Lower leg skin (tissue), 4 donors: ENCODE results near the gene TRAM2. TPM values are rescaled to one million over a fixed set of nuclear protein-coding genes. Genes with fewer than 3 reads are reported as not detected.

Source experiments
- DNase-seq, 2 donors: peaks; one replicate each; pipeline ENCODE4 v3.0.0-alpha.2; 2019; ENCODE audit warnings: low spot score in 2 of 2
- H3K4me3 ChIP-seq: fragments of 200-600 bp; sonication (generic); 2 replicates; pipeline ENCODE4 v1.5.1; 2017; ENCODE audit warnings: mild to moderate bottlenecking, low read depth; ENCODE audit not compliant: poor library complexity, severe bottlenecking
- POLR2A ChIP-seq, 2 donors: fragments of 450-650 bp; IDR thresholded peaks; one replicate each; pipeline ENCODE4 v1.6.1; 2016 to 2017; ENCODE audit warnings: antibody characterized with exemption in 2 of 2, mild to moderate bottlenecking in 1 of 2, moderate library complexity in 1 of 2
- WGBS, 2 donors: methylation state at CpG; one replicate each; pipeline ENCODE4 v1.1.5; 2018; 5-methylcytosine and 5-hydroxymethylcytosine counted together
- intact Hi-C: fragments of 100-400 bp; cut with DNase I; formaldehyde crosslinking; loops from one replicate; pipeline ENCODE4 v1.15.0; 2023; ENCODE audit warnings: low total_unique reads
- total RNA-seq, 4 donors: library from RNA; depleted of rRNA; stranded (reverse); fragments of >200 nt; gene quantifications; one replicate each; pipeline ENCODE4 v1.1.0, GENCODE V29; 2016
- TF ChIP-seq, protein P1 (sequence below), 3 donors: fragments of 450-650 bp; IDR thresholded peaks; one replicate each; pipeline ENCODE4 v1.5.1; 2016; ENCODE audit warnings: antibody characterized with exemption in 3 of 3, mild to moderate bottlenecking in 3 of 3, moderate library complexity in 2 of 3

The TRAM2 gene
- total RNA-seq, 4 donors from 2014 or later, result 3.7 to 11.5 (median 7.0) TPM

DNA sequence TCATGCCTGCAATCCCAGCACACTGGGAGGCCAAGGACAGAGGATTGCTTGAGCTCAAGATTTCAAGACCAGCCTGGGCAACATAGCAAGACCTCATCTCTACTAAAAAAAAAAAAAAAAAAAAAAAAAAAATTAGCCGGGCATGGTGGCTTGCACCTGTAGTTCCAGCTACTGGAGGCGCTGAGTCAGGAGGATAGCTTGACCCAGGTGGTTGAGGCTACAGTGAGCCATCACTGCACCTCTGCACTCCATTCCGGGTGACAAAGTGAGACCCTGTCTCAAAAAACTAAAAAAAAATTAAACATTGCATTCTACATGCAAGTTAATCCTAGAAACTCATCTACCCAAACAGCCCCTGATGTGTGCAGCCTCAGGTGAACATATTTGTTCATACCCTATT, 7.3 kb upstream of the TRAM2 start:
- intact Hi-C loops, result no loop called here

DNA sequence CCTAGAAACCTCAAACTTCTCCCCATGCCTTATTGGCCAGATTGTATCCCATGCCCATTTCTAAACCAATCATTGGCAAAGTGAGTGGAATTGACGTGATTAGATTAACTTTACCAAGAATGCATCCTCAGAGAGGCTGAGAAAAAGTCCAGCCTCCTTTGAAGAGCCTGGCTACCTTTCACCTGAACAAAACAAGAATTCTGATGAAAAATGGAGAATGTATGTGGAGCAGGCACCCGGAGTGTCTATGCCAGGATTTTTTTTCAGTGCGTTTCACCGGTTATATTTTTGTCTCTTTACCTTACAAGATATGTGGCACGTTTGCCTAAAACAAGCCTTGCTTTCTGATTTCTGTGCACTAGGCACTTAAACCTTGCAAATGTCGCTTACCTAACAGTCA, 6.1 kb upstream of the TRAM2 start:
- TF ChIP-seq POLR2A (IDR thresholded peaks at IDR 0.05), result no peak
- TF ChIP-seq, protein P1, sequence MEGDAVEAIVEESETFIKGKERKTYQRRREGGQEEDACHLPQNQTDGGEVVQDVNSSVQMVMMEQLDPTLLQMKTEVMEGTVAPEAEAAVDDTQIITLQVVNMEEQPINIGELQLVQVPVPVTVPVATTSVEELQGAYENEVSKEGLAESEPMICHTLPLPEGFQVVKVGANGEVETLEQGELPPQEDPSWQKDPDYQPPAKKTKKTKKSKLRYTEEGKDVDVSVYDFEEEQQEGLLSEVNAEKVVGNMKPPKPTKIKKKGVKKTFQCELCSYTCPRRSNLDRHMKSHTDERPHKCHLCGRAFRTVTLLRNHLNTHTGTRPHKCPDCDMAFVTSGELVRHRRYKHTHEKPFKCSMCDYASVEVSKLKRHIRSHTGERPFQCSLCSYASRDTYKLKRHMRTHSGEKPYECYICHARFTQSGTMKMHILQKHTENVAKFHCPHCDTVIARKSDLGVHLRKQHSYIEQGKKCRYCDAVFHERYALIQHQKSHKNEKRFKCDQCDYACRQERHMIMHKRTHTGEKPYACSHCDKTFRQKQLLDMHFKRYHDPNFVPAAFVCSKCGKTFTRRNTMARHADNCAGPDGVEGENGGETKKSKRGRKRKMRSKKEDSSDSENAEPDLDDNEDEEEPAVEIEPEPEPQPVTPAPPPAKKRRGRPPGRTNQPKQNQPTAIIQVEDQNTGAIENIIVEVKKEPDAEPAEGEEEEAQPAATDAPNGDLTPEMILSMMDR (IDR thresholded peaks at IDR 0.05), result no peak
- intact Hi-C loops, result no loop called here
- no peak for DNase-seq
- no peak overlapping the region for H3K4me3 ChIP-seq
- WGBS, 2 donors, result 95 to 96% methylated on average over 6 of the region's 6 CpGs

More for the DNA sequence above, 7.3 kb upstream of the TRAM2 start:
- TF ChIP-seq, protein P1 (IDR thresholded peaks at IDR 0.05), result no peak
- no peak for TF ChIP-seq POLR2A (IDR thresholded peaks at IDR 0.05)
- DNase-seq, result no peak
- no peak overlapping the region for H3K4me3 ChIP-seq
- 95 to 98% methylated on average over 3 of the region's 3 CpGs for WGBS, 2 donors

DNA sequence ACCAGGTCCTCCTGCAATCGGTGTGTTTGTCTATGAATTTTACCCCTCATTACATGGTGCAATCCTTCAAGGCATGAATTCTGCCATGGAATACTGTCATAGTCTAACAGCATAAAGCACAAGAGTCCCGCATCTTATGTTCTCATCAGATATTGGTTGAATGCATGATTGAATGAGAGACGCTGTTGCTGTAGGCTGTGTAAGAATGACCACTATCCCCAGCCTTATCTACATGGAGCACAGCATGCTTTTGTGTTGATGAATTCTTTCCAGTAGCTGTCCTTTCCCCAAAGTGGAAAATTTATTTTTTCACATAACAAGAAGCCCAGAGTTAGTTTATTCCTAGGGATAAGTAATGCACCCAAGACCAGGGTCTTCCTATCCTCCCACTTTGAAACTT, 5.6 kb upstream of the TRAM2 start:
- TF ChIP-seq, protein P1 (IDR thresholded peaks at IDR 0.05), result no peak
- H3K4me3 ChIP-seq, result no peak overlapping the region
- intact Hi-C loops, result no loop called here
- WGBS, 2 donors, result 94 to 98% methylated on average over 3 of the region's 3 CpGs
- no peak for DNase-seq

DNA sequence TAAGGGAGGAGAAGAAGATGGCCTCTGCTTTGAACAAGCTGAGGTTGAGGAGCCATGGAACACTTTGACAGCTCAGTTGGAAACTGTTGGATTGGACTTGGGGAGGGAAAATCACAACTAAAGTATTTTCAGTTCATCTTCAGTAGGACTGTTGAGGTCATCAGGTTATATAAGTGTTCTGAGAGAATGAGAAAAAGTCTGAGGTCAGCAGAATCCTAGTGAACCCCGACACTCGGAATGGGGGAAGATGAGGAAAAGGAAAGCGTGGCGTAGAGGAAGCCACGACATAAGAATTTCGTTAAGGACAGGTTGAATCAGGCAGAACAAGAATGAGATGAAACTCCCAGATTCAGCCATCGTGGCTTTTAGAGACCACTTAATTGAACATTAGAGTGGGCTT, 4.0 kb upstream of the TRAM2 start:
- intact Hi-C loops, result no loop called here
- DNase-seq, result no peak
- H3K4me3 ChIP-seq, result no peak overlapping the region
- WGBS, 2 donors, result 91 to 93% methylated on average over 7 of the region's 7 CpGs
- TF ChIP-seq, protein P1 (IDR thresholded peaks at IDR 0.05), result no peak
- TF ChIP-seq POLR2A (IDR thresholded peaks at IDR 0.05), result no peak

DNA sequence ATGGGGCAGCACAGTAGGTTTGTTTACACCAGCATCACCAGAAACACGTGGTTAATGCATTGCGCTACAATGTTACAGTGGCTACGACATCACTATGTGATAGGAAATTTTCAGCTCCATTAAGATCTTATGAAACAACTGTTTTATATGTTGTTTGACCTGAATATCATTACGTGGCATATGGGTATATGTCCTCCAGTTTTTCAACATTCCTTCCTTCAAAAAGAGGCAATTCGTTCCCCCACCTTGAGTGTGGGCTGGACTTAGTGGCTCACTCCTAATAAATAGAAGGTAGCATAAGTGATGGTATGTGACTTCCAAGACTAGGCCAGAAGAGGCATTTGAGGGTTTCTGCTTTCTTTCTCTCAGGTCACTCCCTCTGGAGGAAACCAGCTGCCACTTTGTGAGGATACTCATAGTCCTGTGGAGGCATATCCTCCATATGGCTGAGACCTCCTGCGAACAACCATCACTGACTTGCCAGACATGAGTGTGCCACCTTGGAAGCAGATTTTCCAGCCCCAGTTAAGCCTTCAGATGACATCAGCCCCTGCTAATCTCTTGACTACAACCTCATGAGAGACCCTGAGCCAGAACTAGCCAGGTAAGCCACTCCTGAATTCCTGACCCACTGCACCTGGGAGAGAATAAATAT, 2.3 kb upstream of the TRAM2 start:
- 94 to 97% methylated on average over 6 of the region's 6 CpGs for WGBS, 2 donors
- TF ChIP-seq, protein P1 (IDR thresholded peaks at IDR 0.05), result no peak
- no peak for TF ChIP-seq POLR2A (IDR thresholded peaks at IDR 0.05)
- intact Hi-C loops, result no loop called here
- DNase-seq, result peak in 1 of 2 donors; percentile 42
- H3K4me3 ChIP-seq, result no peak overlapping the region
